Brain microvascular endothelial cell (primary cell): ENCODE results near the gene SEC14L5.

Experiments
- DNase-seq: peaks from one replicate; pipeline ENCODE4 v3.0.0-alpha.2; 2020
- H3K27ac ChIP-seq: fragments of 250-450 bp; sonication (Bioruptor Pico); 2 replicates; pipeline ENCODE4 v1.5.1; 2020; ENCODE audit warnings: mild to moderate bottlenecking, moderate library complexity
- H3K27me3 ChIP-seq: fragments of 250-450 bp; sonication (Bioruptor Pico); replicated peaks from 2 replicates; pipeline ENCODE4 v1.5.1; 2020; ENCODE audit warnings: mild to moderate bottlenecking
- H3K36me3 ChIP-seq: fragments of 250-450 bp; sonication (Bioruptor Pico); replicated peaks from 2 replicates; pipeline ENCODE4 v1.5.1; 2020; ENCODE audit warnings: mild to moderate bottlenecking
- H3K4me3 ChIP-seq: 2 replicates; pipeline ENCODE4 v1.5.1; 2011; ENCODE audit warnings: low read depth, mild to moderate bottlenecking, control low read depth, low read length, moderate library complexity
- in situ Hi-C: cut with HindIII; loops from 2 replicates; pipeline ENCODE4 v1.10.0; 2017; ENCODE audit warnings: low sequenced_read_pairs, low pct_ligation_motif_present
- TF ChIP-seq, protein P1 (sequence below): IDR thresholded peaks from 2 replicates; pipeline ENCODE4 v1.5.1; 2011; ENCODE audit warnings: low read depth, mild to moderate bottlenecking, moderate library complexity, low read length, control low read depth, inconsistent platforms; ENCODE audit errors: missing control alignments

Gene SEC14L5

DNA sequence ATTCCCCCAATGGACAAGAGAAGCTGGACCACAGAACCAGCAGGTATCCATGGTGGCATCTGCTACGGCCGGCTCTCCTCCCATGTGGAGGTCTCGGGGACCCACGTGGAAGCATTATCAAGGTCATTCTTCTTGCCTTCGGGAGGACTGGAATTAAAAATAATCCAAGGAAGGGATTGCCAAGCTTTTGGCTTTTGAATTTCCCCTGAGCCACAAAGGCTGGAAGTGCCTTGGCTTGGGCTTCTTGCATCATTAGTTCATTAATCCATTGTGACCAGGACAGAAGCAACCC lies 59.5 kb downstream of the SEC14L5 start:
- Histone ChIP-seq H3K36me3 (no peaks in the 10 kb centered on the region), H3K27me3 (no peaks in the 10 kb centered on the region), H3K4me3 (no peak overlapping the region), H3K27ac (no peak overlapping the region)
- DNase-seq = no peak
- in situ Hi-C loops = no loop called here
- TF ChIP-seq, protein P1, sequence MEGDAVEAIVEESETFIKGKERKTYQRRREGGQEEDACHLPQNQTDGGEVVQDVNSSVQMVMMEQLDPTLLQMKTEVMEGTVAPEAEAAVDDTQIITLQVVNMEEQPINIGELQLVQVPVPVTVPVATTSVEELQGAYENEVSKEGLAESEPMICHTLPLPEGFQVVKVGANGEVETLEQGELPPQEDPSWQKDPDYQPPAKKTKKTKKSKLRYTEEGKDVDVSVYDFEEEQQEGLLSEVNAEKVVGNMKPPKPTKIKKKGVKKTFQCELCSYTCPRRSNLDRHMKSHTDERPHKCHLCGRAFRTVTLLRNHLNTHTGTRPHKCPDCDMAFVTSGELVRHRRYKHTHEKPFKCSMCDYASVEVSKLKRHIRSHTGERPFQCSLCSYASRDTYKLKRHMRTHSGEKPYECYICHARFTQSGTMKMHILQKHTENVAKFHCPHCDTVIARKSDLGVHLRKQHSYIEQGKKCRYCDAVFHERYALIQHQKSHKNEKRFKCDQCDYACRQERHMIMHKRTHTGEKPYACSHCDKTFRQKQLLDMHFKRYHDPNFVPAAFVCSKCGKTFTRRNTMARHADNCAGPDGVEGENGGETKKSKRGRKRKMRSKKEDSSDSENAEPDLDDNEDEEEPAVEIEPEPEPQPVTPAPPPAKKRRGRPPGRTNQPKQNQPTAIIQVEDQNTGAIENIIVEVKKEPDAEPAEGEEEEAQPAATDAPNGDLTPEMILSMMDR = no peak

DNA sequence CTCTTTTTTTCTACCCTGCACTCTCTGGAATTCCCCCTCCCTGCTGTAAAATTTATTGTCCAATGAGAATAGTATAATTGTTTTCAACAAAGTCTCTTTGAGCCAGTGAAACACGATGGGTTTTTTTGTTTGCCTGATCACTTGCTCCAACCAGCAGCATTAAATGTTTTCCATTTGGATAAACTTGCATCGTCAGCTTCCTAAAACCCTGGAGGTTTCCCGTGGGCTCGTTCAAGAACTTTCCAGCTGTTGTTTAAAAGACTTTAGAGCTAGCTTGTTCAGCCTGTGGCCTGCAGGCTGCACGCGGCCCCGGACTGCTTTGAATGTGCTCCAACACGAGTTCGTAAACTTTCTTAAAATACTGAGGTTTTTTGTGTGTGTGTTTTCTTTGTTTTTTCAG lies 60.7 kb downstream of the SEC14L5 start:
- Histone ChIP-seq H3K4me3 (no peak overlapping the region), H3K27me3 (no peaks in the 10 kb centered on the region), H3K36me3 (no peaks in the 10 kb centered on the region), H3K27ac (no peak overlapping the region)
- in situ Hi-C loops = no loop called here
- TF ChIP-seq, protein P1 = no peak
- DNase-seq = no peak

DNA sequence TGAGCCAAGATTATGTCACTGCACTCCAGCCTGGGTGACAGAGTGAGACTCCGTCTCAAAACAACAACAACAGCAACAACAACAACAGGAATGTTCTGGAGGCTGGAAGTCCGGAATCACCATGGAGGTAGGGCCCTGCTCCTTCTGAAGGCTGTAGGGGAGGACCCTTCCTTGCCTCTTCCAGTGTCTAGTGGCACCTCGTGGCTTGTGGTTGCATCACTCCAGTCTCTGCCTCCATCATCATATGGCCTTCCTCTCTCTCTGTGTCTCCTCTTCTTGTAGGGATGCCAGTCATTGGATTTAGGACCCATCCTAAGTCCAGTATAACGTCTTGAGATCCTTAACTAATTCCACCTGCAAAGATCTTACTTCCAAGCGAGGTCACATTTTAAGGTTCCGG lies 61.6 kb downstream of the SEC14L5 start:
- Histone ChIP-seq H3K36me3 (no peaks in the 10 kb centered on the region), H3K4me3 (no peak overlapping the region), H3K27me3 (no peaks in the 10 kb centered on the region), H3K27ac (no peak overlapping the region)
- DNase-seq = no peak
- in situ Hi-C loops = no loop called here
- TF ChIP-seq, protein P1 = no peak

DNA sequence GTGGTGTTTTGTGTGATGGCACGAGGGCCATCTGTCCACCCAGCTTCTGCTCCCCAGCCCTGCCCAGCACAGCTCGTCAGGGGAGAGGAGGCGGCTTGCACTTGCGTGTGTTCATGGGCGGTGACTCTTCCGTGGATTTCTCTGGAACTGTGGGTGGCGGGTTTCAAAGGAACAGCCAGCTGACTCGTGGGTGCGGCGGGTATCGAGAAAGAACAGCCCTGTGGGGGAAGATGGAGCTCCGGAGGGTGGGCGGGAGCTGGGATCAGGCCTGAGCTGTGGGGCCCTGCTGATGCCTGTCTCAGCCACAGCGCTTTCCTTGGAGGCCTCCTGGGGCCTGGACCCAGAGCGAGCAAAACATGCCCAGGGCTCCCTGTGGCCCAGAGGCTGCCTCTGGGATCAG lies 62.4 kb downstream of the SEC14L5 start:
- in situ Hi-C loops = no loop called here
- H3K36me3 ChIP-seq = no peaks in the 10 kb centered on the region

DNA sequence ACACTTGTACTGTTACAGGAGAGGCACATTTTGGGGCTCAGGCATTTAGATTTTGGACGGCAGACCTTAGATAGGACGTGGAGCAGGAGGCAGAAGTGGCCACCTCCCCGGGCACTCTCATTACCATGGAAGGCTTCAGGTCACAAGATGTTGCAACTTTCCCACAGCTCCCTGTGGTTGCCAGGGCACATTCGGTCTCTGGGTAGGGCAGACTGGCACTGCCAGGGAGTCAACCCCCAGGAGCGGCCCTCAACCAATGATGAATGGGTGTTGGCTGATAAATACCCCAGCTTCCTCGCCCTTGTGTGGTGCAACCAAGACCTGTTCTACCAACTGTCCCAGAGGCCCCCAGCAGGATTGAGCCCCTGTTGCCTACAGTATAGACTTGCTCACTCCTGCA lies 64.4 kb downstream of the SEC14L5 start:
- Histone ChIP-seq H3K27me3 (no peaks in the 10 kb centered on the region), H3K36me3 (no peaks in the 10 kb centered on the region), H3K4me3 (no peak overlapping the region), H3K27ac (no peak overlapping the region)
- in situ Hi-C loops = no loop called here
- no peak for DNase-seq
- TF ChIP-seq, protein P1 = no peak

More for the DNA sequence above, 62.4 kb downstream of the SEC14L5 start:
- Histone ChIP-seq H3K27ac (no peak overlapping the region), H3K27me3 (no peaks in the 10 kb centered on the region), H3K4me3 (no peak overlapping the region)
- TF ChIP-seq, protein P1 = no peak
- DNase-seq = no peak

DNA sequence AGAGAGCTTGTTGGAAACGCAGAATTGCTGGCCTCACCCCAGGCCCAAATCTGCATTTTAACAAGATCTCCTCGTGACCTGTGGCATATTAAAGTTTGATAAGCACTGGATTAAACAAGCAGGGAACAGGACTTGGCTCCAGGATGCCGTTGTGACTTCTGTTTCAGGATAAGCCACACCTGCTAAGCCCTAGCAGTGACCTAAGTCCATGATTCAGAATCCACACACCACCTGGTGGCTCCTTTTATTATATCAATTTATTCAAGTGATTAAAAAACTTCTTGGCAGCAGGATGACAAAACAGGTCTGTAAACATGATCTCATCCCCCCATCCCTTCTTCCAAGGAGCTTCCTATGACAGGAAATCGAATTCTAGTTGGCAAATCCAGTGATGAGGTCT lies 66.5 kb downstream of the SEC14L5 start:
- DNase-seq = no peak
- H3K27ac ChIP-seq = no peak overlapping the region
- H3K36me3 ChIP-seq = no peaks in the 10 kb centered on the region
- H3K4me3 ChIP-seq = no peak overlapping the region
- no peaks in the 10 kb centered on the region for H3K27me3 ChIP-seq
- in situ Hi-C loops = no loop called here
- TF ChIP-seq, protein P1 = no peak
